Transverse colon (tissue), 3 donors: Measurements from ENCODE around the gene SCGB3A1.

Experiments
- EP300 ChIP-seq: sonication (generic); formaldehyde crosslinking; IDR thresholded peaks from one replicate; pipeline ENCODE4 v1.6.1; 2017; ENCODE audit warnings: antibody characterized with exemption, low read depth
- POLR2A ChIP-seq: fragments of 450-650 bp; IDR thresholded peaks from one replicate; pipeline ENCODE4 v1.6.1; 2016; ENCODE audit warnings: antibody characterized with exemption, mild to moderate bottlenecking, moderate library complexity
- POLR2AphosphoS5 ChIP-seq, 3 donors: sonication (generic); formaldehyde crosslinking; IDR thresholded peaks; one replicate each; pipeline ENCODE4 v1.6.1; 2016; ENCODE audit warnings: antibody characterized with exemption in 3 of 3

DNA sequence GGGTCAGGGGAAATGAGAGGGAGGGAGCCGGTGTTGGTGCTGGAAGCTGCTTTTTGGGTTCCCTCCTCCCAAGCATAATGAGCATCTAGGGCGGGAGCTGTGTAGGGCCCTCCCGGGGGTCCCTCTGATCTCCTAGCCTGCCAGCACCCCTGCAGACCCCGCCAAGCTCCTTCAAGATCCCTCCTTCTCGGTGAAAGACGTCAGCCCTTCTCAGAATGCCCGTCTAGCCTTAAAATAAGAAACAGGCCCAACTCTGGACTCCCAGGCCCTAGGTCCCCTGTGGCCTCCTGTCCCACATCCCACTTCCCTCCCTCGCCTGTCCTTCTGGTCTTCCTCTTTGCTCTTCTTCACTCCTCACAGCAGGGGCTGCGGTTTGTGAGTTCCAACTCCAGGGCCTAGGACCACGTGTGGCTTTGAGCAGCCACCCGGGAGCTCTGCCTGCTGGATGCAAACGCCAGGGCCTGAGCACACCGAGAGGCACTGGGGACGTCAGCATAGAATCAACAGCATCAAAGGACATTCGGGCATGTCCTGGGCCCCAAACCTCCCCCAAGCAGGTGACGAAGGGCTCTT is 8.8 kb upstream of the SCGB3A1 start:
- TF ChIP-seq EP300: no peak
- no peak for TF ChIP-seq POLR2A
- TF ChIP-seq POLR2AphosphoS5 (IDR thresholded peaks at IDR 0.05): no peak
